ENCODE measurements around the gene SLC8A1. TPM values are rescaled to one million over a fixed set of nuclear protein-coding genes. Genes with fewer than 3 reads are reported as not detected.

Gene SLC8A1
- total and polyA plus RNA-seq, 12 donors, result 0.54 to 128 (median 18.5) TPM

GRCh38 chr2:40477361-40477760 lies 25.5 kb upstream of the SLC8A1 start:
- 56 to 68% (median 66%) methylated on average over 5 of the region's 5 CpGs for WGBS, 4 donors
- H3K36me3 ChIP-seq (replicated peaks in 1 of 2), result no peaks in the 10 kb centered on the region
- H3K9me3 ChIP-seq (replicated peaks in 1 of 3), result no peaks in the 10 kb centered on the region
- H3K4me1 ChIP-seq (replicated peaks in 1 of 2), result no peaks in the 10 kb centered on the region
- peak overlapping the region in 1 of 5 donors; percentile 61 for H3K27ac ChIP-seq
- no peak for DNase-seq
- intact Hi-C loops (cut with DNase I), result no loop called here
- no peak overlapping the region for H3K4me3 ChIP-seq
- H3K27me3 ChIP-seq, result no peaks in the 10 kb centered on the region
- TF ChIP-seq, protein P1, sequence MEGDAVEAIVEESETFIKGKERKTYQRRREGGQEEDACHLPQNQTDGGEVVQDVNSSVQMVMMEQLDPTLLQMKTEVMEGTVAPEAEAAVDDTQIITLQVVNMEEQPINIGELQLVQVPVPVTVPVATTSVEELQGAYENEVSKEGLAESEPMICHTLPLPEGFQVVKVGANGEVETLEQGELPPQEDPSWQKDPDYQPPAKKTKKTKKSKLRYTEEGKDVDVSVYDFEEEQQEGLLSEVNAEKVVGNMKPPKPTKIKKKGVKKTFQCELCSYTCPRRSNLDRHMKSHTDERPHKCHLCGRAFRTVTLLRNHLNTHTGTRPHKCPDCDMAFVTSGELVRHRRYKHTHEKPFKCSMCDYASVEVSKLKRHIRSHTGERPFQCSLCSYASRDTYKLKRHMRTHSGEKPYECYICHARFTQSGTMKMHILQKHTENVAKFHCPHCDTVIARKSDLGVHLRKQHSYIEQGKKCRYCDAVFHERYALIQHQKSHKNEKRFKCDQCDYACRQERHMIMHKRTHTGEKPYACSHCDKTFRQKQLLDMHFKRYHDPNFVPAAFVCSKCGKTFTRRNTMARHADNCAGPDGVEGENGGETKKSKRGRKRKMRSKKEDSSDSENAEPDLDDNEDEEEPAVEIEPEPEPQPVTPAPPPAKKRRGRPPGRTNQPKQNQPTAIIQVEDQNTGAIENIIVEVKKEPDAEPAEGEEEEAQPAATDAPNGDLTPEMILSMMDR (IDR thresholded peaks at IDR 0.05), result no peak
- no peak for TF ChIP-seq POLR2A (IDR thresholded peaks at IDR 0.05)

DNA sequence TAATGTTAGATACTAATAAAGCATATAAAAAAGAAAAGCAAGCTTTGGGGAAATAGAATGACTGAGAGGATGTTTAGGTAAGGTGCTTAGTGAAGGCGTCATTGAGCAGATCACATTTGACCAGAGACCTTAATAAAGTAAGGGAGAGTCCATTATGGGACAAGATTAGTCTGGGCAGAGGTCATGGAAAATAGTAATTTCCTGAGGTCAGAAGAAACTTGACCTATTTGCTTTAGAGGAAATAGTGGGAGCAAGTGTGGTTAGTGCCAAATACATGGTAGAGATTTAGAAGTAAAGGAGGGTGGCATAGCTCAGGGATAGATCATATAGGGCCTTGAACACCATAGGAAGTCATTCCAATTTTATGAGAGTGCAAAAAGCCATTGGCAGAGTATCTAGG lies 24.5 kb upstream of the SLC8A1 start:
- DNase-seq, result no peak
- no peaks in the 10 kb centered on the region for H3K4me1 ChIP-seq (replicated peaks in 1 of 2)
- no peak overlapping the region for H3K4me3 ChIP-seq
- intact Hi-C loops (cut with DNase I), result no loop called here
- H3K27me3 ChIP-seq, result no peaks in the 10 kb centered on the region
- TF ChIP-seq, protein P1 (IDR thresholded peaks at IDR 0.05), result no peak
- TF ChIP-seq POLR2A (IDR thresholded peaks at IDR 0.05), result no peak
- H3K27ac ChIP-seq, result no peak overlapping the region
- no peaks in the 10 kb centered on the region for H3K36me3 ChIP-seq (replicated peaks in 1 of 2)
- 68 to 87% (median 83%) methylated on average over 1 of the region's 1 CpG for WGBS, 4 donors
- H3K9me3 ChIP-seq (replicated peaks in 1 of 3), result no peaks in the 10 kb centered on the region

DNA sequence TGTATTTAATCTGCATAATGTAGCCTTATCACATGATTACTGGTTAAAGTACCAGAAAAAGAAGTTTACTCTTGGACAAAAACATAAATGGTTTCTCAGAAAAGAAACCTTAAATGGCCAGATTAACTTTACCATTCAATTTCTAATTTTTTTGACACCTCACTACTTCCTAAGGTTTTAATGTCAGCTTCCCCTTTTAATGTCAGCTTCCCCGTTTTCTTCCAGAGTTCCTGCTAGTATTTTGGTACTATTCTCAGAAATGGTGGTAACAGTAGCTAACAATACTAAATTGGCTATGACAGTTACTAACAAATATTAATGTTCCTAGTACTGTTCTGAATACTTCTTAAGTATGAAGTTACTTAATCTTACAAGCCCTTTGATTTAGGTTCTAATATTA lies 22.4 kb upstream of the SLC8A1 start:
- no peaks in the 10 kb centered on the region for H3K27me3 ChIP-seq
- no peaks in the 10 kb centered on the region for H3K9me3 ChIP-seq (replicated peaks in 1 of 3)
- no peak overlapping the region for H3K4me3 ChIP-seq
- WGBS, 4 donors, result 48 to 63% (median 56%) methylated on average over 1 of the region's 1 CpG
- no peak for DNase-seq
- H3K27ac ChIP-seq, result peak overlapping the region in 1 of 5 donors; percentile 3
- TF ChIP-seq, protein P1 (IDR thresholded peaks at IDR 0.05), result no peak
- no peak for TF ChIP-seq POLR2A (IDR thresholded peaks at IDR 0.05)
- H3K36me3 ChIP-seq (replicated peaks in 1 of 2), result no peaks in the 10 kb centered on the region
- H3K4me1 ChIP-seq (replicated peaks in 1 of 2), result no peaks in the 10 kb centered on the region
- intact Hi-C loops (cut with DNase I), result no loop called here

GRCh38 chr2:40471866-40472265 lies 20.0 kb upstream of the SLC8A1 start:
- Histone ChIP-seq H3K27ac (no peak overlapping the region), H3K27me3 (no peaks in the 10 kb centered on the region), H3K4me3 (no peak overlapping the region), H3K9me3 (replicated peaks in 1 of 3) (no peaks in the 10 kb centered on the region), H3K36me3 (replicated peaks in 1 of 2) (no peaks in the 10 kb centered on the region), H3K4me1 (replicated peaks in 1 of 2) (no peaks in the 10 kb centered on the region)
- intact Hi-C loops (cut with DNase I), result no loop called here
- no peak for DNase-seq
- TF ChIP-seq, protein P1 (IDR thresholded peaks at IDR 0.05), result no peak
- no peak for TF ChIP-seq POLR2A (IDR thresholded peaks at IDR 0.05)
- 68 to 88% (median 76%) methylated on average over 3 of the region's 3 CpGs for WGBS, 4 donors

Measured in adrenal gland (tissue), 12 donors.